NAMALWA (cell line): ENCODE measurements around the gene GATA5.
A peak's percentile ranks its signal among the peaks of the same experiment; 100 is the strongest.
"Not testable (repeated sequence)": the region's sequence is repeated elsewhere in the genome, so short reads cannot be mapped to it uniquely, and the experiment has no call there.

Experiments
- DNase-seq: peaks from one replicate; pipeline ENCODE4 v3.0.0-alpha.2; 2015; ENCODE audit warnings: low spot score

GATA5 gene

DNA sequence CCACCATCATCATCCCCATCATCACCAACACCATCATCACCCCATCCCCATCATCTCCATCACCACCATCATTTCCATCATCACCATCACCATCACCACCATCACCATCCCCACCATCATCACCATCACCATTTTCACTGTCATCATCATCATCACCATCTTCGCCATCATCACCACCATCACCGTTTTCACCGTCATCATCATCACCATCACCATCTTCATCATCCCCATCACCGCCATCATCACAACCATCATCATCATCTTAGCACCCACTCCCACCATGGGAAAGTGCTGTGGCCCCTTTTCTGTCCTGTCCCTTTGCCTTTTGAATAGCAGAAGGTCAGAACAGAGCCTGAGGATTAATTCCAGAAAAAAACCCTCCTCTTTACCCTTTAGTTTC is 28.5 kb upstream of the GATA5 start:
- DNase-seq = no peak

DNA sequence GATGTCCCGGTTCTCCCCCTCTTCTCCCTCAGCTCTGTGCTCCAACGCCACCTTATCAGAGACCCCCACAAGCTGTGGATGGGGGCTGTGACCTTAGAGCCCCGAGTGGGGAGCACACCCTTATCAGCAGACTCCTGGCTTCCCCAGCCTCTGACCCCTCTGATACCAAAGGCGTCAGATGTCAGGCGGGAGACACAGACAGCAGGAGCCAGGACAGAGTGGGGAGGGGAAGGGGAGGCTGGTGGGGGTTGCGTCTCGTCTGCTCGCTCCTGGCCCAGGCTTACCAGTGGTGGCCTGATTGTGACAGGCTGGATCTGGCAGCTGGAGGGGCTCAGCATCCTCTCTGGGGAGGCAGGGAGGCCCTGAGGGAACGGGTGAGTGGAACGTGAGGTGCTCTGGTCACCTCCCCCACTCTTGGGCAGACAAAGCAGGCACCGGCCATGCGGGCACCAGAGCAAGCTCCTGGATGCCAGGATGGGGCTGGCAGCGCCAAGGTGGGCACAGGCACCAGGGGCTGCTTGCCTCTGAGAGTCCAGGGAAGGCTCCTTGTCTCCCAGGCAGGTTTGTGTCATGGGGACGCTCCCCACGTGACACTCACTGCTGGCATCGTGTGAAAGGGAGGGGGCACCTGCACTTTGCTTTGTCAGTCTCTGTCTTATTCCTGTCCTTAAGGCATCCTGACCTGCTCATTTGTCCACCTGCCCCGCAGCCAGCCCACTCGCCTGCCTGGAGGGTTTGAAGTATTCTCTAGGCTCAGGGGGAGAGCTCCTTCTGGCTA is 27.8 kb upstream of the GATA5 start:
- no peak for DNase-seq

DNA sequence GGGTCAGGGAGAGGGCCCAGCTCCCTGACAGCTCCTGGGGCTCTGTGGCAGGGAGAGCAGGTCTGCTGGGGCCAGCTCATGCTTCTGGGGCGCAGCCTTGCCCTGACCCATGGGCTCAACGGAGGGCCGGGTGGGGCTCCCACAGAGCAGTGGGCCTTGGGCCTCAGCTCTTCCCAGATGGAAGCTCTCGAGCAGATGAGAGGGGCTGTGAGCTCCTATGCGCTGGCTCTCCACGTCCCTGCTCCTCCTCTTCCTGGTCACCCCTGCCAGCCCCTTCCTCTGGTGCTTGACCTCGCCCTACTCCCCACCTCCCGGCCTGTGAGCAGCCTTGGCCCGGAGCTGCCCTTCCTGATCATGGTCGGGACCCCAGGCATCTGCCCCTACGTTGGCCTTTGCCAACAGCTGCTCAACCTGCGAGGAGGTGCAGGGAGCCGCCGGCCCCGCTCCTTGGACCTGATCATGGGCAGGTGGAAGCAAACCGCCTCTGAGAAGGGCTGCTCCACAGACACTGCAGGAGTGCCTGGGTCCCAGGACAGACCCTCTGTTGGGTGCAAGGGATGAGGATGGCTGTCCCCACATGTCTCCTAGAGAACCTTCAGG is 26.8 kb upstream of the GATA5 start:
- DNase-seq = no peak

GRCh38 chr20:62501801-62502495 is 26.2 kb upstream of the GATA5 start:
- peak; percentile 45 for DNase-seq

DNA sequence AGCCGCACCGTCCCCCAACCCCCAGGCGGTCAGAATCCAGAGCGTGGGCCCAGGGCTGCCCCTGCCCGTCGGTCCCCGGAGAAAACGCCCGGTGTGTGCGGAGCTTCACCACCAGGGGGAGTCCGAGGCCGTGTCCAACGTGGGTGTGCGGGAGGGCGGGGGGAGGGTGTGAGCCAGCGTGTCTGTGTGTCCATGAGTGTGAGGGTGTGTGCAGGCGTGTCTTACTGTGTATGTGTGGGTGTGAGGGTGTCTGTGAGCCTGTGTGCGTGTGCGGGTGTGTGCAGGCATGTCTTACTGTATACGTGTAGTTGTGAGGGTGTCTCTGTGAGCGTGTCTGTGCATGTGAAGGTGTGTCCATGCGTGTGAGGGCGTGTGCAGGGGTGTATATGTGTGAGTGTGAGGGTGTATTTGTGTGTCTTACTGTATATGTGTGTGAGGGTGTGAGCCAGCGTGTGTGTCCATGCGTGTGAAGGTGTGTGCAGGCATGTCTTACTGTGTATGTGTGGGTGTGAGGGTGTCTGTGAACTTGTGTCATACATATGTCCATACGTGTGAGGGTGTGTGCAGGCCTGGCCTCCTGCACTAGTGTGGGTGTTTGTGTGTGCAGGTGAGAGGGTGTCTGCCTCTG is 24.6 kb upstream of the GATA5 start:
- peak; percentile 73 for DNase-seq

- no peak for DNase-seq
Measured at GRCh38 chr20:62499758-62500236, 24.0 kb upstream of the GATA5 start.

DNA sequence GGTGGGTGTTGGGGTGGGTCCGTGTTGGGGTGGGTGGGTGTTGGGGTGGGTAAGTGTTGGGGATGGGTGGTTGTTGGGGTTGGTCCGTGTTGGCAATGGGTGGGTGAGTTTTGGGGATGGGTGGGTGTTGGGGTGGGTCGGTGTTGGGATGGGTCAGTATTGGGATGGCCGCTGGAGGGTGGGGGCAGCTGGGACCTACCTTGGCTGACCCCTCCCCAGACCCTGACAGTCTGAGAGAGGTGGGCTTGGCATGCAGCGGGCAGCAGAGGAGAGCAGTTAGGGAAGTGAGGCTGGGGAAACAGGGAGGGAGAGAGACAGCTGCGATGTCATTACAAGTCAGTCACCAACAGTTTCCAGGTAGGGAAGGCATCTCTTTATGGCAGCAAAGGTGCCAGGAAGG is 23.1 kb upstream of the GATA5 start:
- no peak for DNase-seq

DNA sequence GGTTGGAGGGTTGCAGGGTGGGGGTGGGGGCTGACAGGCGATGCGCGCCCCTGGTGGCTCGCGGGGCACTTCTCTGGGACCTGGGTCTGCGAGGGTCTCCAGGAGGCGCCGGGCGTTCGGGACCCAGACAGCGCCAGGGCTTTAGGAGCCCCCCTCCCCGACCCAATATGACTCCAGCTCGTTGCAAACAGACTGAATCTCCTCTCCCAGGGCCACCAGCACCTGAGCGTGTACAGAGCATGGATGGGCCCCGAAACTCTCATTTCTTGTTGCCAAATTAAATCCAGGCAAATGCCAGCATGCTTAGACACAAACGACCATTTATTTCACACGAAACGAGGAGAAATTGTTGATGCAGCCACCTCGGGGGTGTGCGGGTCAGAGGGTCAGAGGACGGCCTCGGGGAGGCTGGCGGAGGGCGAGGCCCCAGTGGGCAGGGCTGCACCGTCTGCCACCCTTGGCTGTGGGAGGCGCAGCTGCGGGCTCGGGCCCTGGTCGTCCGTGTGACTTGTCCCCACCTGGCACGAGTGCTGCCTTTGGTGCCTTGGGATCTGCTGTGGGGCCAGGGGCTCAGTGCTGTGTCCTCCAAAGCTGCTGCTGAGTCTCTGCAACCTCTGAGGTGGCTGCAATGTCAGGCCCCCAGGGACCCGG is 20.9 kb upstream of the GATA5 start:
- DNase-seq = peak; percentile 43

- DNase-seq = no peak
Measured at GRCh38 chr20:62495749-62496567, 20.2 kb upstream of the GATA5 start.

- no peak for DNase-seq
Measured at GRCh38 chr20:62494980-62495748, 19.4 kb upstream of the GATA5 start.

DNA sequence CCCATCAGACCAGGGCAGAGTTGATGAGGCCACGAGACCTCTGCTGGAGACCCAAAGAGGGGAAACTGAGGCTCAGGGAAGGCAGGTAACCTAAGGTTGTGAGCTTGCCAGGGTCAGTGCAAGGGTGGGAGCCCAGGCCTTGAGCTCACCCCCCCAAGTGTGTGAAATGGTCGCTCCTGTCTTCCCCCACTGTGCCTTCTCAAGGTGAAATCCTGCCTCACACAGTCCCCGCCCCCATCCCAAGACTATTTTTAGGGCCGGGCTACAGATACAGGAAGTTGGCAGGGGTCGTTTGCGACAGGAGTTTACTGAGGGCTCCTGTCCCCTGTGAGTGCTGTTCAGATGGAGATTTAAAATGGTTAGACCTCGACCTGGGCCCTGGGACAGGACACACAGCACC is 18.7 kb upstream of the GATA5 start:
- DNase-seq = peak; percentile 42

DNA sequence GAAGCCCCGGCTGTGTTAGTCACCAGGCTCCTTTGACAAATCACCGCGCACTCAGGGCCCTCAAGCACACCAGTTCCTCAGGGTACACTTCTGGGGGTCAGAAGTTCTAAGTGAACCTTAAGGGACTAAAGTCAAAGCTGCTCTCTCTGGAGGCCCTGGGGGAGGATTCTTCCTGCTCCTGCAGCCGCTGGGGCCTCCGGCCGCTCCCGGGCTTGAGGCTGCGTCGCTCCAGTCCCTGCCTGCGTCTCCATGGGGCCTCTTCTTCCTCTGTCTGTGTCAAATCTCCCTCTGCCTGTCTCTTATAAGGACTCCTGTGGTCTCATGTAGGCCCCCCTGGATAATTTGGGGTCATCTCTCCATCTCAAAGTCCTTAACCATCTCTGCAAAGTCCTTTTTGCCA is 18.1 kb upstream of the GATA5 start:
- no peak for DNase-seq

DNA sequence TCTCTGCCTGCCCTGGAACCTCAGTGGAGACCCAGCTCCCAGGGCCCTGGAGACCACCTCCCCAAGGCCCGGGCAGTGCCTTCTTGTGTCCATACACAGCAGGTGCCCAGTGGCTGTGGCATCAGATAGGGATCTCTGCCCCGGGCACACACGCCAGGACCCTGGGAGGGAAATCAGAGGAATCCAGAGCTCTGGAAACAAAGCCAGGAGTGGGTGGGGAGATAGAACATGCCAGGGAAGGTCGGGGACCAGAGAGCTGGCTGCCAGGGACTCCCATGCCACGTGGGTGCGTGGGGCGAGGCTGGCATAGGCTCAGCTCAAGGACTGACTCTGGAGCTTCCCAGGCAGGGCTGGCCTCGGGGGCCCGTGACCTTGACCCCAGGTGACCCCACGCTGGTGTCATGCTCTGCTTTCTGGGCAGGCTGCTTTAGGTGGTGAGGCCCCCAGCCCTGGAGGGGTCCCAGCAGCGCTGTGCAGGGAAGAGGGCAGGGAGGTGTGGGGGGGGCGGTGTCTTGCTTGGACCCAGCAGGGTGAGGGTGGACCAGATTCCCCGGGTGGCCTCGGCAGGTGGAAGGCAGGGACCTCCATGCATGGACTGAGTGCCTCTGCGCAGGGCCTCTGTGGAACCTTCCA is 17.6 kb upstream of the GATA5 start:
- DNase-seq = no peak

GRCh38 chr20:62492711-62493110 is 16.9 kb upstream of the GATA5 start:
- DNase-seq = no peak

DNA sequence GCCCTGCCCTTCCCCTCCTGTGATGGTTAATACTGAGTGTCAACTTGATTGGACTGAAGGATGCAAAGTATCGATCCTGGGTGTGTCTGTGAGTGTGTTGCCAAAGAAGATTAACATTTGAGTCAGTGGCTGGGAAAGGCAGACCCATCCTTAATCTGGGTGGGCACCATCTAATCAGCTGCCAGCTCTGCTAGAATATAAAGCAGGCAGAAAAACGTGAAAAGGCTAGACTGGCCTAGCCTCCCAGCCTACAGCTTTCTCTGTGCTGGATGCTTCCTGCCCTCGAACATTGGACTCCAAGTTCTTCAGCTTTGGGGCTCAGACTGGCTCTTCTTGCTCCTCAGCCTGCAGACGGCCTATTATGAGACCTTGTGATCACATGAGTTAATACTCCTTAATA is 15.0 kb upstream of the GATA5 start:
- DNase-seq = not testable (repeated sequence)

DNA sequence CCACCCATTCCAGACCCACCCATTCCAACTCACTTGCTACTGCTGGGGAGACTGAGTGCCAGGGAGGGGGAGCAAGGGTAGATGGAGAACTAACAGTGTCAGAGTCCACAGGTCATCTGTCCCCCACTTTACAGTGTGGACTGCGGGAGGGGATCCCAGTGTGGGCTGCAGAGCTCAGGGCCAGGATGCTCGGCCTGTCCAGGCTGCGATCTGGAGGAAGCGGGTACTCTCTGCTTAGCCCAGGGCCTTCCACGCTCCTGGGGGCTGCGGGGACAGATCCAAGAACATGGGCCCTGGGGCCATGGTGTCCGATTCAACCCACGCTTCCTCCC is 14.1 kb upstream of the GATA5 start:
- no peak for DNase-seq

GRCh38 chr20:62489186-62489931 is 13.6 kb upstream of the GATA5 start:
- DNase-seq = no peak

- DNase-seq = no peak
Measured at GRCh38 chr20:62488470-62488869, 12.7 kb upstream of the GATA5 start.

- no peak for DNase-seq
Measured at GRCh38 chr20:62487561-62488354, 12.0 kb upstream of the GATA5 start.
